Neural crest cell (in vitro differentiated cells): ENCODE data around the gene MUC5AC. TPM values are rescaled to one million over a fixed set of nuclear protein-coding genes. Genes with fewer than 3 reads are reported as not detected.

ENCODE experiments used
- DNase-seq: peaks from one replicate; pipeline ENCODE4 v3.0.0; 2021; ENCODE audit warnings: low read depth, mixed read lengths, low spot score
- H3K27ac Mint-ChIP-seq: one replicate; pipeline ENCODE4 v1.8.0; 2021; ENCODE audit warnings: mild to moderate bottlenecking, mixed read lengths; ENCODE audit not compliant: unreplicated experiment
- H3K27me3 Mint-ChIP-seq: 2 replicates; pipeline ENCODE4 v1.8.0; 2021; ENCODE audit warnings: low read depth, mild to moderate bottlenecking, mixed read lengths
- H3K36me3 Mint-ChIP-seq: 2 replicates; pipeline ENCODE4 v1.8.0; 2021; ENCODE audit warnings: low read depth, mild to moderate bottlenecking, mixed read lengths
- H3K4me1 Mint-ChIP-seq: 2 replicates; pipeline ENCODE4 v1.8.0; 2021; ENCODE audit warnings: mixed read lengths
- H3K4me3 Mint-ChIP-seq: one replicate; pipeline ENCODE4 v1.8.0; 2021; ENCODE audit warnings: mild to moderate bottlenecking, mixed read lengths
- H3K9me3 Mint-ChIP-seq: 2 replicates; pipeline ENCODE4 v1.8.0; 2021; ENCODE audit warnings: mixed read lengths
- total RNA-seq: library from RNA; stranded (reverse); gene quantifications from 2 replicates; pipeline ENCODE4 v1.2.1, GENCODE V29; 2021
- TF ChIP-seq, protein P1 (sequence below): fragments of 200-600 bp; sonication (generic); conservative IDR thresholded peaks from 2 replicates; pipeline ENCODE4 v1.5.0; 2021; ENCODE audit warnings: antibody characterized with exemption, mild to moderate bottlenecking

MUC5AC gene
- total RNA-seq, 1 donor from 2014 or later = not detected

DNA sequence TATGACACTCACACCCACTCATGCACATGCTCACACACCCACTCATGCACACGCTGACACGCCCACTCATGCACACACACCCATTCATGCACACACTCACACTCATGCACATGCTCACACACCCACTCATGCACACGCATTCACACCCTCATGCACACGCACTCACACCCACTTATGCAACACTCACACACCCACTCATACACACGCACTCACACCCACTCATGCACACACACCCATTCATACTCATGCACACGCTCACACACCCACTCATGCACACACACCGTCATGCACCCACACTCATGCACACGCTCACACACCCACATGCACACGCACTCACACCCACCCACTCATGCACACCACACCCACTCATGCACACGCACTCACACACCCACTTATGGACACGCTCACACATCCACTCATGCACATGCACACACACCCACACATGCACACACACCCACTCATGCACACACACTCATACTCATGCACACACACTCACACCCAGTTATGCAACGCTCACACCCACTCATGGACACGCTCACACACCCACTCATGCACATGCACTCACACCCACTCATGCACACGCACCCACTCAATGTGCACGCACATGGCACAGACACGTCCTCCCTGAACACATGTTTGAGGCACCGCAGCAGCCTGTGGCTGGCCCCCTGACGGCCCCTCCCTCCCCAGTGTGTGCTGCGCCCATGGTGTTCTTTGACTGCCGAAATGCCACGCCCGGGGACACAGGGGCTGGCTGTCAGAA, 17.9 kb downstream of the MUC5AC start:
- no peak for DNase-seq
- no peaks in the 10 kb centered on the region for H3K36me3 Mint-ChIP-seq
- no peak overlapping the region for H3K27ac Mint-ChIP-seq
- peaks cover 8% of the 10 kb centered on the region for H3K9me3 Mint-ChIP-seq
- H3K4me3 Mint-ChIP-seq = no peak overlapping the region
- H3K4me1 Mint-ChIP-seq = no peaks in the 10 kb centered on the region
- no peaks in the 10 kb centered on the region for H3K27me3 Mint-ChIP-seq
- TF ChIP-seq, protein P1, sequence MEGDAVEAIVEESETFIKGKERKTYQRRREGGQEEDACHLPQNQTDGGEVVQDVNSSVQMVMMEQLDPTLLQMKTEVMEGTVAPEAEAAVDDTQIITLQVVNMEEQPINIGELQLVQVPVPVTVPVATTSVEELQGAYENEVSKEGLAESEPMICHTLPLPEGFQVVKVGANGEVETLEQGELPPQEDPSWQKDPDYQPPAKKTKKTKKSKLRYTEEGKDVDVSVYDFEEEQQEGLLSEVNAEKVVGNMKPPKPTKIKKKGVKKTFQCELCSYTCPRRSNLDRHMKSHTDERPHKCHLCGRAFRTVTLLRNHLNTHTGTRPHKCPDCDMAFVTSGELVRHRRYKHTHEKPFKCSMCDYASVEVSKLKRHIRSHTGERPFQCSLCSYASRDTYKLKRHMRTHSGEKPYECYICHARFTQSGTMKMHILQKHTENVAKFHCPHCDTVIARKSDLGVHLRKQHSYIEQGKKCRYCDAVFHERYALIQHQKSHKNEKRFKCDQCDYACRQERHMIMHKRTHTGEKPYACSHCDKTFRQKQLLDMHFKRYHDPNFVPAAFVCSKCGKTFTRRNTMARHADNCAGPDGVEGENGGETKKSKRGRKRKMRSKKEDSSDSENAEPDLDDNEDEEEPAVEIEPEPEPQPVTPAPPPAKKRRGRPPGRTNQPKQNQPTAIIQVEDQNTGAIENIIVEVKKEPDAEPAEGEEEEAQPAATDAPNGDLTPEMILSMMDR = no peak

DNA sequence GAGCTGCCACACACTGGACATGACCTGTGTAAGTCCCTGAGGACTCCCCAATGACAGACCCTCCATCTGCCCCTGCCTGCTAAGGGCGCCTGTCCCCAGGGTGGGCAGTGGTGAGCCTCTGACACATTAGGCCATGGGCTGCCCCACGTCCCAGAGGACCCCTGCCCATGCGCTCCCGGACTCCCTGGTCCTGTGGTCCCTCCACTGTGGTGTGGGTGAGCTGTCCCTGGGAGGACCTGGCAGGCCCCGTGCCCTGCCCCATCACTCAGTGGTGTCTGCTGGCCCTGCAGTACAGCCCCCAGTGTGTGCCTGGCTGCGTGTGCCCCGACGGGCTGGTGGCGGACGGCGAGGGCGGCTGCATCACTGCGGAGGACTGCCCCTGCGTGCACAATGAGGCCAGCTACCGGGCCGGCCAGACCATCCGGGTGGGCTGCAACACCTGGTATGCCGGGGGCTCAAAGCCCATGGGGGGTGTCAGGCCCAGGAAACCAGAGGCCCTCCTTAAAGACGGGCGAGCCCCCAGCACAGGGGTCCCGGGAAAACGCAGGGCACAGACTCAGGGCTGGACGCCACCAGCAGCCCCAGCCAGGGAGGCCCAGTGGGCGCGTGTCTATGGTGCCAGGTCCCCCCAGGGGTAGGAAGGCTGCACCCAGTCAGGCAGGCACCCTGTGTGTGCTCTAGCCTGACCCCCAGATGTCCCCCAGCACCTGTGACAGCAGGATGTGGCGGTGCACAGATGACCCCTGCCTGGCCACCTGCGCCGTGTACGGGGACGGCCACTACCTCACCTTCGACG, 18.7 kb downstream of the MUC5AC start:
- H3K27ac Mint-ChIP-seq = no peak overlapping the region
- H3K4me3 Mint-ChIP-seq = no peak overlapping the region
- TF ChIP-seq, protein P1 = no peak
- peaks cover 5% of the 10 kb centered on the region for H3K9me3 Mint-ChIP-seq
- H3K27me3 Mint-ChIP-seq = no peaks in the 10 kb centered on the region
- DNase-seq = no peak
- H3K4me1 Mint-ChIP-seq = no peaks in the 10 kb centered on the region
- no peaks in the 10 kb centered on the region for H3K36me3 Mint-ChIP-seq

DNA sequence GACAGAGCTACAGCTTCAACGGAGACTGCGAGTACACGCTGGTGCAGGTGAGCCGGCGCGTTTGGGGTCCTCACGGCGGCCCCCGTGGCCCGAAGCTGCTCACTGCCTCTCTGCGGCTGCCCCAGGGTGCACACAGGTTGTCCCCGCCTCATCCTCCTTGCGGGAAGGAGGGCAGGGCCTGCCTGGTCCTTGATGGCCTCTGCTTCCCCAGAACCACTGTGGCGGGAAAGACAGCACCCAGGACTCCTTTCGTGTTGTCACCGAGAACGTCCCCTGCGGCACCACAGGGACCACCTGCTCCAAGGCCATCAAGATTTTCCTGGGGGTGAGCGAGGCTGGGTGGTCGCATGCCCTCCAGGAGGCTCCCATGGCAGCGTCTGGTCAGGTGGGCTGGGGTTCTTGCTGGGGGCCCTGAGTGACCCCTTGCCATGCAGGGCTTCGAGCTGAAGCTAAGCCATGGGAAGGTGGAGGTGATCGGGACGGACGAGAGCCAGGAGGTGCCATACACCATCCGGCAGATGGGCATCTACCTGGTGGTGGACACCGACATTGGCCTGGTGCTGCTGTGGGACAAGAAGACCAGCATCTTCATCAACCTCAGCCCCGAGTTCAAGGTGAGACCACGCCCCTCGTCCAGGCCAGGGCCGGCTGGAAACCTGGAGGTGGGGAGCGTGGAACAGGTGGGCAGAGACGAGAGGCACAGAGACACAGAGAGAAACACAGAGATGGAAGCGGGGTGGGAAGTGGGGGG, 19.4 kb downstream of the MUC5AC start:
- Mint-ChIP-seq H3K27ac (no peak overlapping the region), H3K27me3 (no peaks in the 10 kb centered on the region), H3K36me3 (no peaks in the 10 kb centered on the region), H3K4me1 (no peaks in the 10 kb centered on the region), H3K4me3 (no peak overlapping the region), H3K9me3 (peaks cover 5% of the 10 kb centered on the region)
- no peak for DNase-seq
- TF ChIP-seq, protein P1 = no peak

DNA sequence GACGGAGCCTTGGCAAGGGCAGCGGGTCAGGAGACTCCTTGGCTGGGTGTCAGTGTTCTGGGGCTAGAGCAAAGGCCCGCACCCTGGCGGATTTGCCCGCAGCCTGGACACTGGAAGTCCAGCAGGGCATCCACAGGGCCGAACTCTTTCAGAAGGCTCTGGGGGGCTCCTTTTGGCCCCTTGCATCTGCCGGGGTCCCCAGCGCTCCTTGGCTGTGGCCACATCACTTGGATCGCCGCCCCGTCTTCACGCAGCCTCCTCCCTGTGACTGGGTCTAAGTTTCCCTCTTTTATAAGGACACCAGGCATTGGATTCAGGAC, 20.0 kb downstream of the MUC5AC start:
- TF ChIP-seq, protein P1 = no peak
- peaks cover 5% of the 10 kb centered on the region for H3K9me3 Mint-ChIP-seq
- DNase-seq = no peak
- H3K36me3 Mint-ChIP-seq = no peaks in the 10 kb centered on the region
- no peaks in the 10 kb centered on the region for H3K4me1 Mint-ChIP-seq
- H3K27ac Mint-ChIP-seq = no peak overlapping the region
- no peaks in the 10 kb centered on the region for H3K27me3 Mint-ChIP-seq
- H3K4me3 Mint-ChIP-seq = no peak overlapping the region

DNA sequence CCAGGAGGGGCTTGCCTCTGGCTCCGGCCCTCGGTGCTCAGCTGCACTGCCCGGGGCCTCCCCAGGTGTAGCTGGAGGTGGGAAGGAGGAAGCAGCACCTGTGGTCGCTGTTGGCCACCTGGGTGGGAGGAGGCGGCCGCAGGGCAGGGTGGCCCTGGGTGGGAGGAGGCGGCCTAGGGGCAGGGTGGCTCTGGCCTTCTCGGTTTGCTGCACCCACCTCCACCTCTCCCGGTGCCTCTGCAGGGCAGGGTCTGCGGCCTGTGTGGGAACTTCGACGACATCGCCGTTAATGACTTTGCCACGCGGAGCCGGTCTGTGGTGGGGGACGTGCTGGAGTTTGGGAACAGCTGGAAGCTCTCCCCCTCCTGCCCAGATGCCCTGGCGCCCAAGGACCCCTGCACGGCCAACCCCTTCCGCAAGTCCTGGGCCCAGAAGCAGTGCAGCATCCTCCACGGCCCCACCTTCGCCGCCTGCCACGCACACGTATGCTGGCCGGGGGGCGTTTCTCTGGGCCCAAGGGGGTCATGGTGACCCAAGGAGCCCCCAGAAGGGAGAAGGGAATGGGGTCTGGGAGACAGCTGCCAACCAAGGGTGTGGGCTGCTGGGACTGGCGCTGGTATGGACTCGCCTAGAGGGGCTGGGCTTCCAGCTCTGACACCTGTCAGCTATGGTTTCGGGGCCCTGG, 20.6 kb downstream of the MUC5AC start:
- TF ChIP-seq, protein P1 = no peak
- no peak for DNase-seq
- no peaks in the 10 kb centered on the region for H3K27me3 Mint-ChIP-seq
- peaks cover 5% of the 10 kb centered on the region for H3K9me3 Mint-ChIP-seq
- no peak overlapping the region for H3K27ac Mint-ChIP-seq
- H3K4me1 Mint-ChIP-seq = no peaks in the 10 kb centered on the region
- H3K4me3 Mint-ChIP-seq = no peak overlapping the region
- no peaks in the 10 kb centered on the region for H3K36me3 Mint-ChIP-seq
